ENCODE measurements around the gene RASAL2.
A peak's percentile ranks its signal among the peaks of the same experiment; 100 is the strongest.

RASAL2 gene

GRCh38 chr1:178528953-178529335, 435.0 kb downstream of the RASAL2 start:
- peak; percentile 33 for DNase-seq

GRCh38 chr1:178529364-178530036, 435.6 kb downstream of the RASAL2 start:
- DNase-seq: peak; percentile 22

DNA sequence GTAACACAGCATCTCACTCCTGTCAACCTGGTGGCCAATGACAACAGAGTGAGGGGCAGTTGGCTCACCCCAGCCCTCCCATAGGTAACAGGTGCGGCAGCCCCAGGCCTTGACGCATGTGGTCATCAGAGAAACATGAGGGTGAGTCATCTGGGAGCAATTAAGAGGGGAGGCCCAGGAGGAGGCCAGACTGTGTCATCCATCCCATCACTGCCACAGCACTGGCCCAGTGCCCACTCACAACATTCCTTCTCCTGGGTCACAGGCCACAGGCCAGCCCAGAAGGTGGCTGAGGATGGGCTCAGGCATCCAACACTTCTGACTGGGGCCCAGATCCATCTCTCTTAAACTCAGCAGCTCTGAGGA, 436.1 kb downstream of the RASAL2 start:
- DNase-seq: peak; percentile 41

- peak; percentile 22 for DNase-seq
Observed at GRCh38 chr1:178530502-178530901, 436.6 kb downstream of the RASAL2 start.

DNA sequence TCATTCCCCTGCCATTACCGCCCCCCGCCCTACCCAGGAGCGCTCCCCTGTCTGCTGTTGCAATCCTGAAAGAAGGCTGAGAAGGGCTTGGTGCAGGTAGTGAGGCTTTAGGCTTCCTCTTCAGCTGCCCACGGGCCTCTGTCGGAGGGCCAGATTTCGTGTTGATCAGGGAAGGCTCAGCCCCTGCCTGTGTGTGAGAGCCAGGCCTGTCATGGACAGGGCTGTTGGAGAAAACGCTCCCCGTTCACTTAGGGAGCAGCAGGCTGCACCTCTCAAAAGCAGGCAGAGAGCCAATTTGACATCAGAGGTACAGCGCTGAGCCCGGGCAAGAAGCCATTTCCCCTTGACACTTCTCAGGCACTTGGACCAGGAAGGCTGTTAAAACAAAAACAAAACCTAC, 438.0 kb downstream of the RASAL2 start:
- peak; percentile 56 for DNase-seq

DNA sequence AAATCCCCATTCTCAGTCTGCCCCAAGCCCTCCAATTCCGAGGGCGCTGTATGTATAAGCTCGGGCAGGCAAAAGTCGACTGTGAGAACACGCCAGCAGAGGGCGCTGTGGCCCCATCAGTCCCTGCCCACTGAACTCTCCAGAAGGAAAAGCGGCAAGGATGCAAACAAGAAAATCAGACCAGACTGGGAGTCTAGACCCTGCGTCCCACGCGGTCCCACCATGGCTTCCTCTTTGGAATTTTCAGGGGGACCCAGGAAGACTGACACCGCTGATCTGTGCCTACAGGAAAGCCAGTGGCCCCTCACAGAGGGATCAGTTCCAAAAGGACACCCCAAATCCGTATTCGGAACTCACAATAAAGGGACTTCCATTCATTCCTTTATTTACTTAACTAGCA, 438.5 kb downstream of the RASAL2 start:
- DNase-seq: peak; percentile 89

- DNase-seq: peak; percentile 50
Observed at GRCh38 chr1:178533121-178533946, 439.4 kb downstream of the RASAL2 start.
